AG09319 (cell line): ENCODE results near the gene CAB39.

Source experiments
- DNase-seq: peaks from one replicate; pipeline ENCODE4 v3.0.0-alpha.2; 2010; ENCODE audit warnings: low read depth; ENCODE audit errors: extremely low read depth
- CTCF ChIP-seq: IDR thresholded peaks from 2 replicates; pipeline ENCODE4 v1.5.1; 2011; ENCODE audit warnings: low read depth, mild to moderate bottlenecking, inconsistent platforms, low read length, moderate library complexity

Gene CAB39

GRCh38 chr2:230777721-230778120 lies 65.1 kb downstream of the CAB39 start:
- DNase-seq, result no peak
- no peak for TF ChIP-seq CTCF

- TF ChIP-seq CTCF, result no peak
- no peak for DNase-seq
Measured at GRCh38 chr2:230778350-230779063, 65.9 kb downstream of the CAB39 start.

GRCh38 chr2:230779126-230779525 lies 66.5 kb downstream of the CAB39 start:
- DNase-seq, result no peak
- TF ChIP-seq CTCF, result no peak

- no peak for TF ChIP-seq CTCF
- no peak for DNase-seq
Measured at GRCh38 chr2:230779607-230780006, 67.0 kb downstream of the CAB39 start.

- no peak for DNase-seq
- TF ChIP-seq CTCF, result no peak
Measured at GRCh38 chr2:230781130-230781797, 68.6 kb downstream of the CAB39 start.

GRCh38 chr2:230783101-230783500 lies 70.5 kb downstream of the CAB39 start:
- no peak for TF ChIP-seq CTCF

GRCh38 chr2:230784795-230785194 lies 72.2 kb downstream of the CAB39 start:
- no peak for TF ChIP-seq CTCF
- no peak for DNase-seq

More at GRCh38 chr2:230783101-230783500, 70.5 kb downstream of the CAB39 start:
- DNase-seq, result no peak
